Testis (tissue), 2 donors: ENCODE data around the gene BMPR1B.
"Not testable (repeated sequence)": the region's sequence is repeated elsewhere in the genome, so short reads cannot be mapped to it uniquely, and the experiment has no call there.

Experiments used
- CTCF ChIP-seq, 3 experiments: fragments of 450-650 bp in 2 of 3; fragments of 200-600 bp in 1 of 3; sonication (generic) in 1 of 3; IDR thresholded peaks; one replicate each; pipeline ENCODE4 v1.5.1; 2016 to 2019; ENCODE audit warnings: antibody characterized with exemption in 3 of 3, mild to moderate bottlenecking in 2 of 3, moderate library complexity in 1 of 3
- POLR2A ChIP-seq: fragments of 450-650 bp; IDR thresholded peaks from one replicate; pipeline ENCODE4 v1.6.1; 2017; ENCODE audit warnings: antibody characterized with exemption, mild to moderate bottlenecking, moderate library complexity

GRCh38 chr4:94832329-94832728 is 74.6 kb downstream of the BMPR1B start:
- not testable (repeated sequence) for TF ChIP-seq CTCF (IDR thresholded peaks at IDR 0.05); POLR2A
